ENCODE results near the gene ASIC3. TPM values are rescaled to one million over a fixed set of nuclear protein-coding genes. Genes with fewer than 3 reads are reported as not detected.

Gene ASIC3
- polyA plus RNA-seq, 1 donor (not counting 4 experiments of a cell fraction or from before 2014, with no cell fraction given) = 0.35 TPM

DNA sequence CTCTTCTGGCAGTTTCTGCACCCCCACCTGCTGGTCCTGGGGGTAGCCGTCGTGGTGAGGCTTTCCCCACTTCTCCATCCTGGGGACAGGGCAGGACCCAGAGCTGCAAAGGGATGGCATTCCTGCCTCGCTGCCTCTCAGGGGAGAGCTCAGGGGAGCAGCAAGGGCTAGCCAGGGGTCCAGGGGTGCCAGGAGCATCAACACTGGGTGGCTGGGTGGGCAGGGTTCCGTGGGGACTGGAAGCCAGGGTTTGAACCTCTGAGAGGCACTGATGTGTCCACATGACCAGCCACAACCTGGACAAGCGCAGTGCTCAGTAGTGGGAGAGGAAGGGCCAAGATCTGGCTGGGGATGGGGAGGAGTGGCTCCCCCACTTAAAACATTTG is 14.5 kb upstream of the ASIC3 start:
- no peaks in the 10 kb centered on the region for H3K27me3 ChIP-seq (ENCODE audit: control insufficient read depth, extremely low read depth, insufficient read depth, low read length)
- H2AFZ ChIP-seq (ENCODE audit: control insufficient read depth, low read length) = no peak overlapping the region
- H3K9ac ChIP-seq (ENCODE audit: control insufficient read depth, extremely low read depth, insufficient read depth, low read length) = no peak overlapping the region
- peaks cover 2% of the 10 kb centered on the region for H3K4me1 ChIP-seq (ENCODE audit: control insufficient read depth, extremely low read depth, insufficient read depth, low read length)
- H3K9me3 ChIP-seq (ENCODE audit: control insufficient read depth, low read depth, low read length) = no peaks in the 10 kb centered on the region
- H3K4me2 ChIP-seq (ENCODE audit: control insufficient read depth, extremely low read depth, insufficient read depth, low read depth, low read length) = no peak overlapping the region
- no peak overlapping the region for H3K27ac ChIP-seq (ENCODE audit: control insufficient read depth, insufficient read depth, low read length)
- peaks cover 2% of the 10 kb centered on the region for H3K9me1 ChIP-seq (ENCODE audit: control insufficient read depth, extremely low read depth, insufficient read depth, low read length)
- TF ChIP-seq, protein P1, sequence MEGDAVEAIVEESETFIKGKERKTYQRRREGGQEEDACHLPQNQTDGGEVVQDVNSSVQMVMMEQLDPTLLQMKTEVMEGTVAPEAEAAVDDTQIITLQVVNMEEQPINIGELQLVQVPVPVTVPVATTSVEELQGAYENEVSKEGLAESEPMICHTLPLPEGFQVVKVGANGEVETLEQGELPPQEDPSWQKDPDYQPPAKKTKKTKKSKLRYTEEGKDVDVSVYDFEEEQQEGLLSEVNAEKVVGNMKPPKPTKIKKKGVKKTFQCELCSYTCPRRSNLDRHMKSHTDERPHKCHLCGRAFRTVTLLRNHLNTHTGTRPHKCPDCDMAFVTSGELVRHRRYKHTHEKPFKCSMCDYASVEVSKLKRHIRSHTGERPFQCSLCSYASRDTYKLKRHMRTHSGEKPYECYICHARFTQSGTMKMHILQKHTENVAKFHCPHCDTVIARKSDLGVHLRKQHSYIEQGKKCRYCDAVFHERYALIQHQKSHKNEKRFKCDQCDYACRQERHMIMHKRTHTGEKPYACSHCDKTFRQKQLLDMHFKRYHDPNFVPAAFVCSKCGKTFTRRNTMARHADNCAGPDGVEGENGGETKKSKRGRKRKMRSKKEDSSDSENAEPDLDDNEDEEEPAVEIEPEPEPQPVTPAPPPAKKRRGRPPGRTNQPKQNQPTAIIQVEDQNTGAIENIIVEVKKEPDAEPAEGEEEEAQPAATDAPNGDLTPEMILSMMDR (optimal IDR thresholded peaks at IDR 0.05 in 1 of 3, IDR thresholded peaks at IDR 0.05 in 1 of 3, conservative IDR thresholded peaks at IDR 0.05 in 1 of 3; ENCODE audit: extremely low read depth in 1 of 3, insufficient read depth in 2 of 3, low read length in 3 of 3) = no peak
- TF ChIP-seq EZH2 (IDR thresholded peaks at IDR 0.05; ENCODE audit: low read length) = no peak
- H3K79me2 ChIP-seq (ENCODE audit: control insufficient read depth, insufficient read depth, low read length) = peaks cover 6% of the 10 kb centered on the region
- H3K4me3 ChIP-seq (ENCODE audit: control insufficient read depth in 2 of 3, extremely low read depth in 1 of 3, insufficient read depth in 2 of 3, low read depth in 1 of 3, low read length in 3 of 3) = no peak overlapping the region
- dilution Hi-C loops (cut with MboI; ENCODE audit: extremely low pct_ligation_motif_present, low sequenced_read_pairs) = no loop called here
- DNase-seq (ENCODE audit: low read depth, low spot score) = no peak
- H4K20me1 ChIP-seq (ENCODE audit: control insufficient read depth, extremely low read depth, insufficient read depth, low read length) = no peaks in the 10 kb centered on the region
- H3K36me3 ChIP-seq (ENCODE audit: control insufficient read depth in 2 of 2, extremely low read depth in 1 of 2, insufficient read depth in 2 of 2, low read length in 2 of 2) = peaks cover 26 to 34% of the 10 kb centered on the region in 2 experiments
- no peak for FAIRE-seq

DNA sequence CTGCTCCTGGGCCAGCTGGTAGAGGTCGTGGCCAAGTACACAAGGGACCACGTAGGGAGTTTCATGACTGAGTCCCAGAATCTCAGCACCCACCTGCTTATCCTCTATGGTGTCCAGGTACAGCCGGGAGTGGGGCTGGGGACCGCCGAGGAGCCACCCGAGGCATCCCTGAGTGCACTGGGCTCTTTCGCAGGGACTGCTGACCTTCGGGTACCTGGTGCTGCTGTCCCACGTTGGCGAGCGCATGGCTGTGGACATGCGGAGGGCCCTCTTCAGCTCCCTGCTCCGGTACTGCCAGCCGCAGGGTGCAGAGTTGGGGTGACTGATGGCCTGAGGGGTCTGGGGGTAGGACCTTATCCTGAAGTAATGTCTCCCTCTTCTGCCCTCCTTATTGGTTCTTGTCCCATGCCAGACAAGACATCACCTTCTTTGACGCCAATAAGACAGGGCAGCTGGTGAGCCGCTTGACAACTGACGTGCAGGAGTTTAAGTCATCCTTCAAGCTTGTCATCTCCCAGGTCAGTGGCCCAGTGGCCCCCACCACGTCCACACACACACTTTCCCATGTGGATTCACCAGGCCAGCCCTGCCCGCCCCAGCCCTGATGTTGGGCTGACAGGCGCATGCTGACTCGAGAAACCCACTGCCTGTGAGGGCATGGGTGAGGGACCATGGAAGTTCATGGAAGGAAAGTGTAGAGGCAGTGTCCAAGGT is 13.9 kb upstream of the ASIC3 start:
- H3K4me2 ChIP-seq (ENCODE audit: control insufficient read depth, extremely low read depth, insufficient read depth, low read depth, low read length) = no peak overlapping the region
- H3K9ac ChIP-seq (ENCODE audit: control insufficient read depth, extremely low read depth, insufficient read depth, low read length) = no peak overlapping the region
- FAIRE-seq (no peak), DNase-seq (ENCODE audit: low read depth, low spot score) (no peak)
- no peak overlapping the region for H3K27ac ChIP-seq (ENCODE audit: control insufficient read depth, insufficient read depth, low read length)
- H3K36me3 ChIP-seq (ENCODE audit: control insufficient read depth in 2 of 2, extremely low read depth in 1 of 2, insufficient read depth in 2 of 2, low read length in 2 of 2) = peaks cover 26 to 34% of the 10 kb centered on the region in 2 experiments
- H2AFZ ChIP-seq (ENCODE audit: control insufficient read depth, low read length) = no peak overlapping the region
- no peak overlapping the region for H3K4me3 ChIP-seq (ENCODE audit: control insufficient read depth in 2 of 3, extremely low read depth in 1 of 3, insufficient read depth in 2 of 3, low read depth in 1 of 3, low read length in 3 of 3)
- H3K9me1 ChIP-seq (ENCODE audit: control insufficient read depth, extremely low read depth, insufficient read depth, low read length) = peaks cover 2% of the 10 kb centered on the region
- no peaks in the 10 kb centered on the region for H3K27me3 ChIP-seq (ENCODE audit: control insufficient read depth, extremely low read depth, insufficient read depth, low read length)
- peaks cover 8% of the 10 kb centered on the region for H3K4me1 ChIP-seq (ENCODE audit: control insufficient read depth, extremely low read depth, insufficient read depth, low read length)
- no peaks in the 10 kb centered on the region for H3K9me3 ChIP-seq (ENCODE audit: control insufficient read depth, low read depth, low read length)
- TF ChIP-seq, protein P1 (optimal IDR thresholded peaks at IDR 0.05 in 1 of 3, IDR thresholded peaks at IDR 0.05 in 1 of 3, conservative IDR thresholded peaks at IDR 0.05 in 1 of 3; ENCODE audit: extremely low read depth in 1 of 3, insufficient read depth in 2 of 3, low read length in 3 of 3) = no peak
- TF ChIP-seq EZH2 (IDR thresholded peaks at IDR 0.05; ENCODE audit: low read length) = no peak
- no peaks in the 10 kb centered on the region for H4K20me1 ChIP-seq (ENCODE audit: control insufficient read depth, extremely low read depth, insufficient read depth, low read length)
- peaks cover 6% of the 10 kb centered on the region for H3K79me2 ChIP-seq (ENCODE audit: control insufficient read depth, insufficient read depth, low read length)
- dilution Hi-C loops (cut with MboI; ENCODE audit: extremely low pct_ligation_motif_present, low sequenced_read_pairs) = no loop called here
